WERI-Rb-1 (cell line): ENCODE data around the gene FAM149A.
A peak's percentile ranks its signal among the peaks of the same experiment; 100 is the strongest.

Experiments used
- DNase-seq: peaks from one replicate; pipeline ENCODE4 v3.0.0-alpha.2; 2020
- H3K27ac ChIP-seq: fragments of 250-450 bp; sonication (Bioruptor Pico); 2 replicates; pipeline ENCODE4 v1.5.1; 2020; ENCODE audit warnings: mild to moderate bottlenecking, moderate library complexity
- H3K27me3 ChIP-seq: fragments of 250-450 bp; sonication (Bioruptor Pico); 2 replicates; pipeline ENCODE4 v1.5.1; 2021; ENCODE audit warnings: mild to moderate bottlenecking, low read depth, moderate library complexity; ENCODE audit not compliant: insufficient read depth, severe bottlenecking
- H3K36me3 ChIP-seq: fragments of 250-450 bp; sonication (Bioruptor Pico); 2 replicates; pipeline ENCODE4 v1.5.1; 2020; ENCODE audit warnings: mild to moderate bottlenecking, moderate library complexity
- H3K4me3 ChIP-seq: 2 replicates; pipeline ENCODE4 v1.5.1; 2011; ENCODE audit warnings: low read depth, mild to moderate bottlenecking, control low read depth, low read length
- H3K9me3 ChIP-seq: fragments of 250-450 bp; sonication (Bioruptor Pico); 2 replicates; pipeline ENCODE4 v1.5.1; 2021; ENCODE audit warnings: mild to moderate bottlenecking, moderate library complexity; ENCODE audit not compliant: severe bottlenecking
- CTCF ChIP-seq: IDR thresholded peaks from 2 replicates; pipeline ENCODE4 v1.5.1; 2011; ENCODE audit warnings: low read depth, mild to moderate bottlenecking, control low read depth, inconsistent platforms, low read length

The FAM149A gene

DNA sequence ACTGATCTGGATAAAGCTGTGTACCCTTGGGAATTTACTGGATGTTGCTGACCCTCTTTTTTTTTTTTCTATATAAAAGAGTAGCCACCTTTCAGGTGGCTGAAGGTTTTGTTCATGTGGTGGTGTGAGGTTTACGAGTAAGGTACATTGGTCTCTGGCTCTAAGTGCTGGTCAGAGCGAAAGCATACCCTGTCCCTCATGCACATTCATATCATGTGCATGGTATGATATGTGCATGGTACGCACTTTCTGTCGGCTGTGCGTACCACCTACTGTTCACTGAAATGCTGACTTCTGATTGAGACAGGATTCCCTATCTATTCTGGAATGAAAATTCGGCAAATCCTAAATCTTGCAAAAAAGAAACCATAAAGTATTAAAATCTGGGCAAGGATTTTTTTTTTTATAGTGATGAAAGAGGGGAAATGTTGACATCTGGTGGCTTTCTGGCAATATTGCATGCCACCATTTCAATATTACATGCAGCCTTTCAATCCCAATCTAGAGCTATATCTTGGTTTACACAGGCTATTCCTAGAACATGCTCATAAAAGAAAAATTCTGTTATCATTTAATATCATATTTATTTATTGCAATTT lies 32.8 kb downstream of the FAM149A start:
- Histone ChIP-seq H3K4me3 (no peak overlapping the region), H3K36me3 (no peaks in the 10 kb centered on the region), H3K27ac (no peak overlapping the region), H3K27me3 (peaks cover 14% of the 10 kb centered on the region), H3K9me3 (no peaks in the 10 kb centered on the region)
- DNase-seq: no peak
- peak; percentile 49; the same call in 1 of the 2 replicates for TF ChIP-seq CTCF

DNA sequence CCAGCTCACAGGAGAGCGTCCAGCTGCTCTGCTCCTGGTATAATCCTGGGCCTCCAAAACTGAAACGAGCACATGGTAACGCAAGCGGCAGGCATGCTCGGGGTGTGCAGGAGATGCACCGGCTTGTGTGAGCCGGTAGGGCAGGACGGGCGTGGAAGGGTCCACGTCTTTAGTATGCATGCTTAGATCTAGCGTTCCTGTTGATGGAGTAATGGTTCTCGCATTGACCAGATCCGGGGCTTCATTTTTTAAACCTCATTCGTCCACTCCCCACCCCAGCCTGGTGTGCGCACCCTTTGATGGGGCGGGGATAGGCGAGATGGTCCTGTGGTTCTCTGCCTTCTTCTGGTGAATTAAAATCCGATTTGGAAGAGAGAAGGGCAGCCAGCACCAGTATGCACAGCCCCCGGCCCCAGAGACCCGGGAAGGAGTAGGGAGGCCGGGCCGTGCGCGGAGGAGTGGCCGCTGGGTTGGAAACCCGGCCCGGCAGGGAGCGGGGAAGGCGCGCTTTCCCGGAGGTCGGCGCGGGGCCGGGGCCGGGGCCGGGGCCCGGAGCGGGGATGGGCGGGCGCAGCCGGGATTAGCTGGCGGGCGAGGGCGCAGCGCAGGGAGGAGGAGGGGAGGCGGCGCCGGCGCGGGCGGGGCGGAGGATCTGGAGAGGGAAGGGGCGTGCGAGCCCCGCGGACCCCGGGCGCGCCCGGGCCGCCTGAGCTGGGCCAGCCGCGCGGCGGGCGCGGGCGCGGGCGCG lies 39.9 kb downstream of the FAM149A start:
- Histone ChIP-seq H3K9me3 (no peaks in the 10 kb centered on the region), H3K36me3 (no peaks in the 10 kb centered on the region), H3K27me3 (peaks cover 54% of the 10 kb centered on the region), H3K4me3 (peak overlapping the region; percentile 49), H3K27ac (peak overlapping the region; percentile 55; the same call in 1 of the 2 replicates)
- no peak for TF ChIP-seq CTCF
- peak; percentile 80 for DNase-seq

DNA sequence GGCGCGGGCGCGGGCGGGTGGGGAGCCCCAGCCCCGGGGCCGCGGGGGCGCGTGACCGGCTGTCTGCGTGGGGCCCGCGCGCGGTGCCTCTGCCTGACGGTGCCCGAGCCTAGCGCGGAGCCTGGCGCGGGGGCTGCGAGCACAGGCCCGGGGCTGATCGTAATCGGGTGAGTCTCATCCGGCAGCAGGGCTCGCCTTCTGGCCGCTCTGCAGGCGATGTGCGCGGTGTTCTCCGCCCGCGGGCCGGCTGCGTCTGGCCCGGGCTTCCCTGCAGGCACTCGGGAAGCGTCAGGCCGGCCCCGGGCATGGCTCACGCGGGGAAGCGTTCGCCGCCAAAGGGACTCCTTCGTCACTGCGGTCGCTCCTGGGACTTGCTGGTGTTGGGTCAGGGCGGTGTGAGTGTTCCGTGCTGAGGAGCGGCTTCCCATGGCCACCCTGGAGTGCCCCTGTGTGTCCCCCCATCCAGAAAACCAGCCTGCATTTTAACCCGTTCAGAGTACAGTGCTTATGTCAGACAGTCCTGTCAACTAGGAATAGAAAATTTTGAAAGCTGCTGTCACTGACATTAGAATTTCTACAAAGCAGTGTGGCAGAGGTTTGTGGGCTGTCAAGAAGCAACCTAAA lies 40.6 kb downstream of the FAM149A start:
- Histone ChIP-seq H3K9me3 (no peaks in the 10 kb centered on the region), H3K36me3 (no peaks in the 10 kb centered on the region), H3K4me3 (peak overlapping the region; percentile 55), H3K27ac (no peak overlapping the region), H3K27me3 (peaks cover 51% of the 10 kb centered on the region)
- DNase-seq: peak; percentile 62
- no peak for TF ChIP-seq CTCF

GRCh38 chr4:186146458-186146857 lies 42.0 kb downstream of the FAM149A start:
- Histone ChIP-seq H3K27me3 (peaks cover 55% of the 10 kb centered on the region), H3K27ac (no peak overlapping the region), H3K4me3 (no peak overlapping the region), H3K9me3 (no peaks in the 10 kb centered on the region), H3K36me3 (no peaks in the 10 kb centered on the region)
- TF ChIP-seq CTCF: no peak
- no peak for DNase-seq

GRCh38 chr4:186148336-186148975 lies 44.0 kb downstream of the FAM149A start:
- Histone ChIP-seq H3K27ac (no peak overlapping the region), H3K27me3 (peaks cover 62% of the 10 kb centered on the region), H3K4me3 (no peak overlapping the region), H3K9me3 (no peaks in the 10 kb centered on the region), H3K36me3 (no peaks in the 10 kb centered on the region)
- TF ChIP-seq CTCF: no peak
- DNase-seq: no peak
